Stimulated activated naive B cell treated with anti-CD40 and anti-IgM and Interleukin-4, amounts not matched to agents 10 μg/mL and 1 μg/mL and 100 μg/mL, for 72 hours (primary cell): ENCODE measurements around the gene GET3.
"Not testable (repeated sequence)": the region's sequence is repeated elsewhere in the genome, so short reads cannot be mapped to it uniquely, and the experiment has no call there.

Experiments
- ATAC-seq, 2 donors: fragments of 150-1000 bp; cut with Tn5 transposase; replicated peaks; 2 replicates each; pipeline ENCODE4 v1.10.0; 2021; ENCODE audit warnings: moderate library complexity in 1 of 2
- DNase-seq: peaks from one replicate; pipeline ENCODE4 v3.0.0; 2021
- H3K27ac Mint-ChIP-seq: one replicate; pipeline ENCODE4 v1.8.0; 2022; ENCODE audit warnings: mild to moderate bottlenecking, mixed read lengths
- H3K27me3 Mint-ChIP-seq, 2 donors: one replicate each; pipeline ENCODE4 v1.8.0; 2022; ENCODE audit warnings: mixed read lengths in 2 of 2
- H3K36me3 Mint-ChIP-seq, 2 donors: one replicate each; pipeline ENCODE4 v1.8.0; 2022; ENCODE audit warnings: mixed read lengths in 2 of 2, mild to moderate bottlenecking in 1 of 2
- H3K4me1 Mint-ChIP-seq, 2 donors: one replicate each; pipeline ENCODE4 v1.8.0; 2022; ENCODE audit warnings: mixed read lengths in 2 of 2, mild to moderate bottlenecking in 1 of 2
- H3K4me3 Mint-ChIP-seq, 2 donors: one replicate each; pipeline ENCODE4 v1.8.0; 2022; ENCODE audit warnings: mild to moderate bottlenecking in 2 of 2, mixed read lengths in 2 of 2, moderate library complexity in 1 of 2
- H3K9me3 Mint-ChIP-seq, 2 donors: one replicate each; pipeline ENCODE4 v1.8.0; 2022; ENCODE audit warnings: mixed read lengths in 2 of 2, mild to moderate bottlenecking in 1 of 2

The GET3 gene

DNA sequence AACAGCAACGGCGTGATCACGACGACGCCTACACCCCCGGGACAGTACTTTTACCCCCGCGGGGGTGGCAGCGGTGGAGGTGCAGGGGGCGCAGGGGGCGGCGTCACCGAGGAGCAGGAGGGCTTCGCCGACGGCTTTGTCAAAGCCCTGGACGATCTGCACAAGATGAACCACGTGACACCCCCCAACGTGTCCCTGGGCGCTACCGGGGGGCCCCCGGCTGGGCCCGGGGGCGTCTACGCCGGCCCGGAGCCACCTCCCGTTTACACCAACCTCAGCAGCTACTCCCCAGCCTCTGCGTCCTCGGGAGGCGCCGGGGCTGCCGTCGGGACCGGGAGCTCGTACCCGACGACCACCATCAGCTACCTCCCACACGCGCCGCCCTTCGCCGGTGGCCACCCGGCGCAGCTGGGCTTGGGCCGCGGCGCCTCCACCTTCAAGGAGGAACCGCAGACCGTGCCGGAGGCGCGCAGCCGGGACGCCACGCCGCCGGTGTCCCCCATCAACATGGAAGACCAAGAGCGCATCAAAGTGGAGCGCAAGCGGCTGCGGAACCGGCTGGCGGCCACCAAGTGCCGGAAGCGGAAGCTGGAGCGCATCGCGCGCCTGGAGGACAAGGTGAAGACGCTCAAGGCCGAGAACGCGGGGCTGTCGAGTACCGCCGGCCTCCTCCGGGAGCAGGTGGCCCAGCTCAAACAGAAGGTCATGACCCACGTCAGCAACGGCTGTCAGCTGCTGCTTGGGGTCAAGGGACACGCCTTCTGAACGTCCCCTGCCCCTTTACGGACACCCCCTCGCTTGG is 55.0 kb downstream of the GET3 start:
- H3K36me3 Mint-ChIP-seq: peaks cover 19 to 20% of the 10 kb centered on the region in 2 donors
- peak; percentile 82 for DNase-seq
- peak overlapping the region; percentile 100 for H3K27ac Mint-ChIP-seq
- H3K4me3 Mint-ChIP-seq: peak overlapping the region; percentile 96 to 100
- H3K9me3 Mint-ChIP-seq: no peaks in the 10 kb centered on the region
- ATAC-seq: peak; percentile 1 to 2
- no peaks in the 10 kb centered on the region for H3K27me3 Mint-ChIP-seq
- peaks cover 43 to 61% of the 10 kb centered on the region in 2 donors for H3K4me1 Mint-ChIP-seq

DNA sequence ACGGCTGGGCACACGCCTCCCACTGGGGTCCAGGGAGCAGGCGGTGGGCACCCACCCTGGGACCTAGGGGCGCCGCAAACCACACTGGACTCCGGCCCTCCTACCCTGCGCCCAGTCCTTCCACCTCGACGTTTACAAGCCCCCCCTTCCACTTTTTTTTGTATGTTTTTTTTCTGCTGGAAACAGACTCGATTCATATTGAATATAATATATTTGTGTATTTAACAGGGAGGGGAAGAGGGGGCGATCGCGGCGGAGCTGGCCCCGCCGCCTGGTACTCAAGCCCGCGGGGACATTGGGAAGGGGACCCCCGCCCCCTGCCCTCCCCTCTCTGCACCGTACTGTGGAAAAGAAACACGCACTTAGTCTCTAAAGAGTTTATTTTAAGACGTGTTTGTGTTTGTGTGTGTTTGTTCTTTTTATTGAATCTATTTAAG is 55.6 kb downstream of the GET3 start:
- peak overlapping the region; percentile 96 to 100 for H3K4me3 Mint-ChIP-seq
- peak overlapping the region; percentile 100 for H3K27ac Mint-ChIP-seq
- H3K9me3 Mint-ChIP-seq: no peaks in the 10 kb centered on the region
- DNase-seq: no peak
- H3K36me3 Mint-ChIP-seq: peaks cover 19 to 20% of the 10 kb centered on the region in 2 donors
- ATAC-seq: no peak
- H3K27me3 Mint-ChIP-seq: no peaks in the 10 kb centered on the region
- H3K4me1 Mint-ChIP-seq: peaks cover 43 to 61% of the 10 kb centered on the region in 2 donors

DNA sequence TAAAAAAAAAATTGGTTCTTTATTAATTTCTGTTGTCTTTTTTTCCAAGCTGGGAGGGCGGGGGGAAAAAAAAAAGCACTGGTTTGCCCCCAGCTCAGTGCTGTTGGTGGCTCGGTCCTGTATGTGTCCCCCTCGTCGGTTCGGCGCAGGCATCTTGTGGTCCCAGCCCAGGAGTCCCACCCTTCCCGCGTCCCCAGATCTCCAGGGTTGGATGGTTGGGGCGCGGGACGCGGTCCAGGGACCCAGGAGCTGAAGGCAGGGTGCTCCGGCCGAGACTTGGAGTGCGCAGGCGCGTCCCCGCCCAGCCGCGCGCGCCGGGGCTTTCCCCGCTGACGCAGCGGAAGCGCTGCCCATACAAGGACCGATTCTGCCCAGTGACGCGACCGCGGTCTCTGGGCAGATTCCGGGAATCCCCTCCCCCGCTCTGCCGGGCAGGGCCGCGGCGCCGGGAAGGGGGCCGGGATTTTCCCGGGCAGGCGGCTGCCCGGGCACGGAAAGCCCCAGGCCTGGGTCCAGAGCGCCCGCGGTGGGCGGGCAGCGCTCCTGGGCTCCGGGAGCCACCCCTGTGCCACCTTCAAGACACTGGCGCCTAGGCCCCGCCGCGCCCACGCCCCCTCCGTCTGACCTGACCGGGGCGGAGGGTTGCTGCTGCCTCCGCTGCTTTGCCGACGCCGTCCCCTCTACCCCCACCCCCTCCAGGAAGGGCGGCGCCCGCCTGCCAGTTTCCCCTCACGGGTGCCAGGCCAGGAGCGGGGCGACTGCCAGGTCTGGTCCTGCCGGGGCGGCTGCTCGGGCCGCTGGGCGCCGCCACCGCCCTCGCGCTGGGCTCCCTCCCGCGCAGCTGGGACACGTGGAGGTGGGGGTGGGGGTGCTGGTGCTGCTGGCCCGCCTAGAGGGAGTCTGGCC is 56.2 kb downstream of the GET3 start:
- Mint-ChIP-seq H3K9me3 (no peaks in the 10 kb centered on the region), H3K27me3 (no peaks in the 10 kb centered on the region), H3K4me3 (peak overlapping the region; percentile 96 to 100), H3K4me1 (peaks cover 40 to 55% of the 10 kb centered on the region in 2 donors), H3K27ac (peak overlapping the region; percentile 100), H3K36me3 (peaks cover 19 to 20% of the 10 kb centered on the region in 2 donors)
- DNase-seq: peak; percentile 95
- peak; percentile 33 to 44 for ATAC-seq

DNA sequence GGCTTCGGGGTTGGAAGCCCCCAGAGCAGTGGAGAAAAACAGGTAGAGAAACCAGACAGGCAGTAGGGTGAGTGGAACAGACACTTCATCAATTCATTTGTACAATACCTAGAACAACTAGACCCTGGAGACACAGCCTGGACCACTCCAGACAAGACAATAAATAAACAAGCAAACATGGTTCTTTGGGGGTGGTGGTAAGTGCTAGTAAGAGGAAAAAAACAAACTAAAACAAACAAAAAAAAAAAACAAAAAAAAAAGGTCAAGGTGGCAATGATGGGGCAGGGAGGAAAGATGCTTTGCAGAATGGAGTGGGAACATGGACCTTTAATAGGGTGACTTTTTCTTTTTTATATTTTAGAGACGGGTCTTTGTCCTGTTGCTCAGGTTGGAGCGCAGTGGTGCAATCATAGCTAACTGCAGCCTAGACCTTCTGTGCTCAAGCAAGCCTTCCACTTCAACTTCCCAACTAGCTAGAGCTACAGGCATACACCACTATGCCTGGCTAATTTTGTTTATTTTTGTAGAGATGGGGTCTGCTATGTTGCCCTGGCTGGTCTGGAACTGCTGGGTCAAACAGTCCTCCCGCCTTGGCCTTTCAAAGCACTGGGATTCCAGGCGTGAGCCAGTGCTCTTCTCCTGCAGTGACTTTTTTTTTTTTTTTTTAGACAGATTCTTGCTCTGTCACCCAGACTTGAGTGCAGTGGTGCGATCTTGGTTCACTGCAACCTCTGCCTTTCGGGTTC is 57.1 kb downstream of the GET3 start:
- H3K4me1 Mint-ChIP-seq: peaks cover 33 to 47% of the 10 kb centered on the region in 2 donors
- DNase-seq (no peak), ATAC-seq (no peak)
- H3K36me3 Mint-ChIP-seq: peaks cover 19 to 20% of the 10 kb centered on the region in 2 donors
- H3K27me3 Mint-ChIP-seq: no peaks in the 10 kb centered on the region
- H3K27ac Mint-ChIP-seq: peak overlapping the region; percentile 100
- no peaks in the 10 kb centered on the region for H3K9me3 Mint-ChIP-seq
- peak overlapping the region; percentile 82 to 100 for H3K4me3 Mint-ChIP-seq

DNA sequence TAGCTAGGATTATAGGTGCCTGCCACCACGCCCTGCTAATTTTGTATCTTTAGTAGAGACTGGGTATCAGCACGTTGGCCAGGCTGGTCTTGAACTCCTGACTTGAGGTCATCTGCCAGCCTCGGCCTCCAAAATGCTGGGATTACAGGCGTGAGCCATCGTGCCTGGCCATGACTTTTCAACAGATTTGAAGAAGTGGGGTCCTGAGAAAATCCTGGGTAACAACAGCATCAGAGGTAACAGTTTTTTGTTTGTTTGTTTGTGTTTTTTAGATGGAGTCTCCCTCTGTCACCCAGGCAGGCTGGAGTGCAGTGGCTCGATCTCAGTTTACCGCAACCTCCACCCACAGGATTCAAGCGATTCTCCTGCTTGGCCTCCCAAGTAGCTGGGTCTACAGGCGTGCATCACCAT is 57.7 kb downstream of the GET3 start:
- DNase-seq: no peak
- Mint-ChIP-seq H3K27ac (peak overlapping the region; percentile 14), H3K4me3 (no peak overlapping the region), H3K4me1 (peaks cover 35 to 47% of the 10 kb centered on the region in 2 donors), H3K36me3 (peaks cover 19 to 20% of the 10 kb centered on the region in 2 donors), H3K9me3 (no peaks in the 10 kb centered on the region), H3K27me3 (no peaks in the 10 kb centered on the region)
- no peak for ATAC-seq

DNA sequence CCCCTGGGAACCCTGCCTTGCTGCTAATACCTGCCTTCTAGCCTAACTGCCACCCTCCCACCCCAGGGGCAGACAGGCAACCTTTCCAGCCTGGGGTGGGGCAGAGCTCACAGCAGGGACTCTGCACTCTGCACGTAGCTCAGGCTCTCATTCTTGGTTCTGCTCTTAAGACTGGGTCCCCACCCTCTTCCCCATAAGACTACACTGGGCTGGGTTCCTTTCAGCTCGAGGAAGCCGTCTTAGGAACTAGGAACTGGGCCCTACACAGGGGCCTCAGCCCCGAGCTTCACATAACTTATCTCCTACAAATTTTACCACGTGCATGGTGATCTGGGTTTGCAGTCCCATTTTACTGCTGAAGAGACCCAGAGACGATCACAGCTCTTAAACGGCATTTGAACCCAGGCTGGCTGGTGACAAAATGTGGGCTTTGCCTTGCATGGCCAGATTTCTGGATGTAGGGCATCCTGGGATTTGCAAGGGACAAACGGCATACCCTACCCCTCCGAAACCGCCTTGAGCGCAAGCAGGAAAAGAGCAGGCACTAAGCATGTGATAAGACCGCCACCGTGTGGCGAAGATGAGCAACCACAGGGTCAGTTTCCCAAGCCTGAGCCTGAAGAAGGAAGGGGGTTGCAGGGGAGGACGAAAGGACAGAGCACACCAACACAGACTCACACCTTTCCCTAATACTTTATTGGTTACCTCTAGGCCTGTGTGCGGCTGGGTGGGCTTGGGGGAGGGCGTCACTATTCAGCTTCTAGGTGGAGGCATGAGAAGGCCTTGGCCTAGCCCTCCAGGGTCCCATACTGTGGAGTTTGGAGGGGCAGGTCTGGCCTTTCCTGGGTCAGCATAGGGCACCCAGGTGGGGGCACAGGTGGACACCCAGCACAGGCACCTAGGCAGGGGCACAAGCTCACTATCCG is 59.1 kb downstream of the GET3 start:
- H3K4me3 Mint-ChIP-seq: peak overlapping the region; percentile 79 to 81
- H3K9me3 Mint-ChIP-seq: no peaks in the 10 kb centered on the region
- H3K27ac Mint-ChIP-seq: peak overlapping the region; percentile 68
- H3K27me3 Mint-ChIP-seq: no peaks in the 10 kb centered on the region
- DNase-seq (peak; percentile 56), ATAC-seq (no peak)
- peaks cover 16 to 17% of the 10 kb centered on the region in 2 donors for H3K36me3 Mint-ChIP-seq
- H3K4me1 Mint-ChIP-seq: peaks cover 30 to 42% of the 10 kb centered on the region in 2 donors

DNA sequence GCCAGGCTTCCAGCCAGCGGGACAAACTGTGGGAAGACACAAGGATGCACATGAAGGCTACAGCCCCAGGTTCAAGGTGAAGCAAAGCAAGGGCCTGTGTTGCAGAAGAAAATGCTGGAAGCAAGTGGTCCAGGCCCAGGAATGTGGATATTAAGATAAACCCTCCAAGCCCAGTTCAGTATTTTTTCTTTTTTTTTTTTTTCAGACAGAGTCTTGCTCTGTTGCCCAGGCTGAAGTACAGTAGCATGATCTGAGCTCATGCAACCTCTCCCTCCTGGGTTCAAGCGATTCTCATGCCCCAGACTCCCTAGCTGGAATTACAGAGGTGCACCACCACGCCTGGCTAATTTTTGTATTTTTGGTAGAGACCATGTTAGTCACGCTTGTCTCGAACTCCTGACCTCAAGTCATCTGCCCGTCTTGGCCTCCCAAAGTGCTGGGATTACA is 59.9 kb downstream of the GET3 start:
- Mint-ChIP-seq H3K4me3 (no peak overlapping the region), H3K36me3 (peaks cover 11 to 12% of the 10 kb centered on the region in 2 donors), H3K9me3 (no peaks in the 10 kb centered on the region), H3K4me1 (peaks cover 29 to 40% of the 10 kb centered on the region in 2 donors), H3K27me3 (peaks cover 0 to 1% of the 10 kb centered on the region in 2 donors), H3K27ac (no peak overlapping the region)
- ATAC-seq (no peak), DNase-seq (no peak)

DNA sequence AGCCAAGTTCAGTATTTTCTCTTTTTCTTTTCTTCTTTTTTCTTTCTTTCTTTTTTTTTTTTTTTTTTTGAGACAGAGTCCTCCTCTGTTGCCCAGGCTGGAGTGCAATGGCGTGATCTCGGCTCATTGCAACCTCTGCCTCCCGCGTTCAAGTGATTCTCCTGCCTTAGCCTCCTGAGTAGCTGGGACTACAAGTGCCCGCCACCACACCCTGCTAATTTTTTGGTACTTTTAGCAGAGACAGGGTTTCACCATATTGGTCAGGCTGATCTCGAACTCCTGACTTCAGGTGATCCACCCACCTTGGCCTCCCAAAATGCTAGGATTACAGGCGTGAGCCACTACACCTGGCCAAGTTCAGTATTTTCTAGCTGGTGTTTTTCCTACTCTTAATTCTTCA is 60.3 kb downstream of the GET3 start:
- Mint-ChIP-seq H3K4me3 (peak overlapping the region in 1 of 2 donors; percentile 14), H3K4me1 (peaks cover 33 to 45% of the 10 kb centered on the region in 2 donors)

More for the DNA sequence above, 60.3 kb downstream of the GET3 start:
- not testable (repeated sequence) for H3K27ac Mint-ChIP-seq, DNase-seq, H3K36me3 Mint-ChIP-seq, H3K9me3 Mint-ChIP-seq, ATAC-seq, H3K27me3 Mint-ChIP-seq
